ENCODE measurements around the gene COL18A1. TPM values are rescaled to one million over a fixed set of nuclear protein-coding genes. Genes with fewer than 3 reads are reported as not detected.

COL18A1 gene
- total and polyA plus RNA-seq, 9 of the 15 experiments (the other 6 are each of a cell fraction or from before 2014, with no cell fraction given), result 0.14 to 16.4 (median 2.0) TPM

- TF ChIP-seq ZBTB43 (CRISPR knock-in tag; IDR thresholded peaks at IDR 0.05), result no peak
- no peak for TF ChIP-seq NR2C1 (IDR thresholded peaks at IDR 0.05)
- no peak for TF ChIP-seq NR2C1 (tag; IDR thresholded peaks at IDR 0.05)
These were observed 22.9 kb upstream of the COL18A1 start (continued) for GRCh38 chr21:45381865-45382696.

- H3K27me3 ChIP-seq (ENCODE audit: control insufficient read depth in 2 of 2, insufficient read depth in 2 of 2, low read length in 2 of 2), result peaks cover 50 to 97% of the 10 kb centered on the region in 2 experiments; a peak in 4 of 5 replicates
These were observed 22.3 kb upstream of the COL18A1 start for GRCh38 chr21:45382697-45382997.

More at GRCh38 chr21:45382697-45382997, 22.3 kb upstream of the COL18A1 start:
- TF ChIP-seq HMGXB4 (CRISPR knock-in tag; IDR thresholded peaks at IDR 0.05), result no peak
- TF ChIP-seq MAFF (IDR thresholded peaks at IDR 0.05; ENCODE audit: low read length), result no peak
- no peak for TF ChIP-seq FOXJ2 (tag; IDR thresholded peaks at IDR 0.05)
- TF ChIP-seq PYGO2 (tag; IDR thresholded peaks at IDR 0.05), result no peak
- no peak for TF ChIP-seq SREBF1 (IDR thresholded peaks at IDR 0.05; ENCODE audit: borderline replicate concordance, low read depth, low read length)
- no peak for TF ChIP-seq FOXP1 (CRISPR knock-in tag; IDR thresholded peaks at IDR 0.05)
- no peak for TF ChIP-seq SMAD1 (IDR thresholded peaks at IDR 0.05; ENCODE audit: low read depth, low read length, partially characterized antibody)
- TF ChIP-seq ASH1L (IDR thresholded peaks at IDR 0.05; ENCODE audit: borderline replicate concordance, low read depth, partially characterized antibody), result no peak
- no peak for TF ChIP-seq MYBL2 (IDR thresholded peaks at IDR 0.05; ENCODE audit: low read depth)
- TF ChIP-seq MYBL2 (CRISPR knock-in tag; IDR thresholded peaks at IDR 0.05; ENCODE audit: borderline replicate concordance), result no peak
- TF ChIP-seq ZBTB17 (CRISPR knock-in tag; IDR thresholded peaks at IDR 0.05), result no peak
- TF ChIP-seq MXI1 (IDR thresholded peaks at IDR 0.05; ENCODE audit: low read depth, low read length), result no peak
- no peak for TF ChIP-seq ZNF57 (CRISPR knock-in tag; IDR thresholded peaks at IDR 0.05)
- no peak for TF ChIP-seq HCFC1 (IDR thresholded peaks at IDR 0.05; ENCODE audit: low read depth, low read length)
- no peak for TF ChIP-seq SRSF3 (IDR thresholded peaks at IDR 0.05; ENCODE audit: insufficient read depth, low read length)
- TF ChIP-seq LCOR (CRISPR knock-in tag; IDR thresholded peaks at IDR 0.05), result no peak
- TF ChIP-seq HIVEP1 (CRISPR knock-in tag; IDR thresholded peaks at IDR 0.05), result no peak
- Histone ChIP-seq H3K79me2 (ENCODE audit: control insufficient read depth, insufficient read depth, low read length) (no peaks in the 10 kb centered on the region), H3K4me3 (no peak overlapping the region), H3K4me1 (replicated peaks in 1 of 2; ENCODE audit: control insufficient read depth in 2 of 2, insufficient read depth in 2 of 2, low read length in 2 of 2) (peaks cover 6 to 69% of the 10 kb centered on the region in 2 experiments; a peak in 4 of 5 replicates), H2AFZ (ENCODE audit: low read depth, low read length) (no peak overlapping the region), H3K9me3 (replicated peaks; ENCODE audit: control insufficient read depth, insufficient read depth, low read depth, low read length) (peaks cover 3% of the 10 kb centered on the region; the same call in 1 of the 2 replicates), H3K4me2 (ENCODE audit: insufficient read depth, low read length) (peak overlapping the region; percentile 54; the same call in 1 of the 2 replicates), H4K20me1 (replicated peaks; ENCODE audit: control insufficient read depth, insufficient read depth, low read length) (peaks cover 20% of the 10 kb centered on the region), H3K9me1 (ENCODE audit: control insufficient read depth, insufficient read depth, low read length) (no peaks in the 10 kb centered on the region), H3K9ac (ENCODE audit: insufficient read depth in 1 of 2, low read depth in 2 of 2, low read length in 2 of 2) (peak overlapping the region in 1 of 2 experiments; percentile 4; a peak in 1 of 4 replicates), H3K36me3 (ENCODE audit: control insufficient read depth, insufficient read depth, low read length) (no peaks in the 10 kb centered on the region), H3K27ac (ENCODE audit: extremely low read depth, low read depth, low read length) (no peak overlapping the region)
- POLR2A ChIA-PET, result interaction anchor here (1.2 kb wide), 1 partner anchor 10 kb away, joined by 3 read pairs; no protein-coding TSS in a partner anchor
- no TSS peak for BruUV-seq (replicated peaks)
- CTCF ChIA-PET (ENCODE audit: low intra/inter-chr PET ratio), result no interaction called here
- no peak for DNase-seq (ENCODE audit: extremely low read depth in 1 of 4, low spot score in 3 of 4)
- 28% methylated on average over 10 of the region's 10 CpGs for WGBS (ENCODE audit: insufficient coverage, low coverage, missing lambda C conversion rate)
- ATAC-seq, result no peak
- in situ Hi-C loops (cut with MboI), result no loop called here
- no peak for FAIRE-seq
- intact Hi-C loops (cut with micrococcal nuclease), result no loop called here
